ENCODE data around the gene PCDHGB3. TPM values are rescaled to one million over a fixed set of nuclear protein-coding genes. Genes with fewer than 3 reads are reported as not detected.
"Not testable (repeated sequence)": the region's sequence is repeated elsewhere in the genome, so short reads cannot be mapped to it uniquely, and the experiment has no call there.

Gene PCDHGB3
- polyA plus RNA-seq, 4 donors: 1.7 to 2.3 (median 2.0) TPM

DNA sequence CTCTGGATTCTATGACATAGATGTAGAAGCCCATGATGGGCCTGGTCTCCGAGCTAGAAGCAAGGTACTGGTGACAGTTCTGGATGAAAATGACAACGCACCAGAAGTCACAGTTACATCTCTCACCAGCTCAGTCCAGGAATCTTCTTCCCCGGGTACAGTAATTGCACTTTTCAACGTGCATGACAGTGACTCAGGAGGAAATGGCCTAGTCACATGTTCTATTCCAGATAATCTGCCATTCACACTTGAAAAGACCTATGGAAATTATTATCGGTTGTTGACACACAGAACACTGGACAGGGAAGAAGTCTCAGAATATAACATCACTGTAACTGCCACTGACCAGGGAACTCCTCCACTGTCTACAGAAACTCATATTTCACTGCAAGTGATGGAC lies 13.9 kb upstream of the PCDHGB3 start:
- no peak for DNase-seq (ENCODE audit: low read depth in 4 of 4, low spot score in 3 of 4)

DNA sequence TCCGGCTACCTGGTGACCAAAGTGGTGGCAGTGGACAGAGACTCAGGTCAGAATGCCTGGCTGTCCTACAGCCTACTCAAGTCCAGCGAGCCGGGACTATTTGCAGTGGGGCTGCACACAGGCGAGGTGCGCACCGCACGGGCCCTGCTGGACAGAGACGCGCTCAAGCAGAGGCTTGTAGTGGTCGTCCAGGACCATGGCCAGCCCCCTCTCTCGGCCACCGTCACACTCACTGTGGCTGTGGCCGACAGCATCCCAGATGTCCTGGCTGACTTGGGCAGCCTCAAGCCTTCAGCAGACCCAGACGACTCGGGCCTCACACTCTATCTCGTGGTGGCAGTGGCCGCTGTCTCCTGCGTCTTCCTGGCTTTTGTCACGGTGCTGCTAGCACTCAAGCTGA lies 13.1 kb upstream of the PCDHGB3 start:
- DNase-seq (ENCODE audit: low read depth in 4 of 4, low spot score in 3 of 4): no peak

DNA sequence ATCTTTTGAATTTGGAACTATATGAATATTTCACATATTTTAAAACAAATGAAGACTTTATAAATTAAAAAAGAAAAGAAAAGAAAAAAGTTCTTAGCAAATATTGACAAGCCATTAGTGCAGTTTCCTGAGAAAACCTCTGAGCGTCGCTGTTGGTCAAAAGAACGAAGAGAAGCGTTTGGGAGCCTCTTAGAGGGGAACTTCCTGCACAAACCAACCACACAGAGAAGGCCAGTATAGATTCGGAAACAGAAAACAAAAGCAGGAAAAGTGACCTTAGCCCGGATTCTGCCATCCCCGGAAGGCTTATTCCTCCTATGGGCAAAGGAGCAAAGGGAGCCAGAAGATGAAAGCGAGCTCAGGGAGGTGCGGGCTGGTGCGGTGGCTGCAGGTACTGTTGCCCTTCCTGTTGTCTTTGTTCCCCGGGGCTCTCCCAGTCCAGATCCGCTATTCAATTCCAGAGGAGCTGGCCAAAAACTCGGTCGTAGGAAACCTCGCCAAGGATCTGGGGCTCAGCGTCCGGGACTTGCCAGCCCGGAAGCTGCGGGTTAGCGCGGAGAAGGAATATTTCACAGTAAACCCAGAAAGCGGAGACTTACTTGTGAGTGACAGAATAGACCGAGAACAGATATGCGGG lies 10.1 kb upstream of the PCDHGB3 start, which contains the start of gene PCDHGB2:
TSS of gene PCDHGB2 (plus strand) at position 205 of the 637 bp plus-strand sequence. CDS start at position 347, 142 bp downstream.
- no peak for DNase-seq (ENCODE audit: low read depth in 4 of 4, low spot score in 3 of 4)

DNA sequence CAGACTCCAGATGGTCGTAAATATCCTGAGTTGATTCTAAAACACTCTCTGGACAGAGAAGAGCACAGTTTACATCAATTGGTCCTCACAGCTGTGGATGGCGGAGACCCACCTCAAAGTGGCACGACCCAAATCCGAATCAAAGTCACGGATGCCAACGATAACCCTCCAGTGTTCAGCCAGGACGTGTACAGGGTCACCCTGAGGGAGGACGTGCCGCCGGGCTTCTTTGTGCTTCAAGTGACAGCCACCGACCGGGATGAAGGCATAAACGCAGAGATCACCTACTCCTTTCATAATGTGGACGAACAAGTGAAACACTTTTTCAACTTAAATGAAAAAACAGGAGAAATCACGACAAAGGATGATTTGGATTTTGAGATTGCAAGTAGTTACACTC lies 9.4 kb upstream of the PCDHGB3 start:
- DNase-seq (ENCODE audit: low read depth in 4 of 4, low spot score in 3 of 4): no peak

DNA sequence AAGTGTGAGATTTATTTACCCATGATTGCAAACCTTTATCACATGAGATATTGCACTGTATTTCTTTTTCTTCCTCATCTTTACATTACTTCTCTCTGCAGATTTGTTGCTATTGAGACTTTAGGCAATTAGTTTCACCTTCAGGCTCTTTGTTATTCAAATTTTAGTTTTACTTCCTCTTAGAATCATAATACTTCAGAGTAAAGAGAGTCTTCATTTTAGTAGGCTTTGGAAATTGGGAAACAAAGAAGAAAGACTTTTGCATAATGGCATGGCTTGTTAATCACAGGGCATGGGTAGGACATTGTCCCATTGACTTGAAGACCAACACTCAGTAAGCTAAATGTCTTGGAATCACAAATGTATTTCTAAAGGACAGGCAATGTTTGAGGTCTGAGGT lies 7.3 kb upstream of the PCDHGB3 start:
- DNase-seq (ENCODE audit: low read depth in 4 of 4, low spot score in 3 of 4): no peak

DNA sequence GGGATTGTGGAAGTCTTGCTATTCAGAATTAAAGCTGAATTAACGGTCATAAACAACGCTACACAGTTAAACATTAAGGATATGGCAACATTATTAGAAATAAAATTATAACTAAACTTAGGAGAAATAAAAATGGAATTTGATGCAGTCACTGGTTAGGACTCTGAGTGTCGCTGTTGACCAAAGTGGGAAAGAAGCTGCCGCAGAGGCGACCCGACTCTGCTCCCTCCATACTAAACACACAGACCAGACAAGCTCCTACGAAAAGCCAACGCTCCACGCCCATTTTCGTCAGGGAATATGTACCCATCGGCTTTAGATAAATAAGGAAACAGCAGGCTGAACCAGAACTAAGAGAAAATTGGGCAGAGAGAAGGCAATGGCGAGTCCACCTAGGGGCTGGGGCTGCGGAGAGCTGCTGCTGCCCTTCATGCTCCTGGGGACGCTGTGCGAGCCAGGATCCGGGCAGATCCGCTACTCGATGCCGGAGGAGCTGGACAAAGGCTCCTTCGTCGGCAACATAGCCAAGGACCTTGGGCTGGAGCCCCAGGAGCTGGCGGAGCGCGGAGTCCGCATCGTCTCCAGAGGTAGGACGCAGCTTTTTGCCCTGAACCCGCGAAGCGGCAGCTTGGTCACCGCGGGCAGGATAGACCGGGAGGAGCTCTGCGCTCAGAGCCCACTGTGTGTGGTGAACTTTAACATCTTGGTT lies 5.9 kb upstream of the PCDHGB3 start, which contains the start of gene PCDHGA5:
TSS of gene PCDHGA5 (plus strand) at position 211 of the 709 bp plus-strand sequence. CDS start at position 380, 169 bp downstream.
- DNase-seq (ENCODE audit: low read depth in 4 of 4, low spot score in 3 of 4): no peak

- DNase-seq (ENCODE audit: low read depth in 4 of 4, low spot score in 3 of 4): no peak
Measured at GRCh38 chr5:141366016-141366896, 3.8 kb upstream of the PCDHGB3 start.

DNA sequence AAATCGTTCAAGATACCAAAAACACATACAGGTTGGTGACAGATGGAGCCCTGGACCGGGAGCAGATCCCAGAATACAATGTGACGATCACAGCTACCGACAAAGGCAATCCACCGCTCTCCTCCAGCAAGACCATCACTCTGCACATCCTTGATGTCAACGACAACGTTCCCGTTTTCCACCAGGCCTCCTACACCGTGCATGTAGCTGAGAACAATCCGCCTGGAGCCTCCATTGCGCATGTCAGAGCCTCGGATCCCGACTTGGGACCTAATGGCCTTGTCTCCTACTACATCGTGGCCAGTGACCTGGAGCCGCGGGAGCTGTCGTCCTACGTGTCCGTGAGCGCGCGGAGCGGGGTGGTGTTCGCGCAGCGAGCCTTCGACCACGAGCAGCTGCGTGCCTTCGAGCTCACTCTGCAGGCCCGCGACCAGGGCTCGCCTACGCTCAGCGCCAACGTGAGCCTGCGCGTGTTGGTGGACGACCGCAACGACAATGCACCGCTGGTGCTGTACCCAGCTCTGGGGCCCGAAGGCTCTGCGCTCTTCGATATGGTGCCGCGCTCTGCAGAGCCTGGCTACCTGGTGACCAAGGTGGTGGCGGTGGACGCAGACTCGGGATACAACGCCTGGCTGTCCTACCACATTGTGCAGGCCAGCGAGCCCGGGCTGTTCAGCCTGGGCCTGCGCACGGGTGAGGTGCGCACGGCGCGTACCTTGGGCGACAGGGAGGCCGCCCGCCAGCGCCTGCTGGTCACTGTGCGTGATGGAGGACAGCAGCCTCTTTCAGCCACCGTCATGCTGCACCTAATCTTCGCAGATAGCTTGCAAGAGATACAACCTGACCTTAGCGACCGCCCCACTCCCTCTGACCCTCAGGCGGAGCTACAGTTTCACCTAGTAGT lies 1.8 kb downstream of the PCDHGB3 start:
- no peak for DNase-seq (ENCODE audit: low read depth in 4 of 4, low spot score in 3 of 4)

DNA sequence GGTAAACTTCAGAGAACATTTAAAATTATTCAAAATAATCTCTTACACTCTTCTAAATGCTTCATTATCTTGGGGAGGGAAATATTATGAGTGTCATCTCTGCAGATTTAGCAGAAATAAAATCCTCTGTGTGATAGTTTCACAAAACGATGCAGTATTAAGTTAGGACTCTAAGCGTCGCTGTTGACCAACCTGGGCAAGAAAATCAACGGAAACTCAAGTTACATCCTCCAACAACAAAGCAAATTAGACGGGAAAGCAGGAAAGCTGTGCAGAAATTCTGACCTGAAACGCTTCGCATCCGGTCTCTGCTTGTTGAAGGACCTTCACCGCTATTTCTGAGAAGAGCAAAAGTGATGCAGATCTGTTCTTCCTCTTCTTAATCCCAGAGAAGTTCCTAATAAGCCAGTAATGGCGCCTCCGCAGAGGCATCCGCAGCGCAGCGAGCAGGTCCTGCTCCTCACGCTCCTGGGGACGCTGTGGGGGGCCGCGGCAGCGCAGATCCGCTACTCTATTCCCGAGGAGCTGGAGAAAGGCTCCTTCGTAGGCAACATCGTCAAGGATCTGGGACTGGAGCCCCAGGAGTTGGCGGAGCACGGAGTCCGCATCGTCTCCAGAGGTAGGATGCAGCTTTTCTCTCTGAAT lies 3.8 kb downstream of the PCDHGB3 start, which contains the start of gene PCDHGA6:
TSS of gene PCDHGA6 (plus strand) at position 219 of the 645 bp plus-strand sequence. CDS start at position 412, 193 bp downstream.
- no peak for DNase-seq (ENCODE audit: low read depth in 4 of 4, low spot score in 3 of 4)

GRCh38 chr5:141374627-141375026 lies 4.6 kb downstream of the PCDHGB3 start:
- no peak for DNase-seq (ENCODE audit: low read depth in 4 of 4, low spot score in 3 of 4)

DNA sequence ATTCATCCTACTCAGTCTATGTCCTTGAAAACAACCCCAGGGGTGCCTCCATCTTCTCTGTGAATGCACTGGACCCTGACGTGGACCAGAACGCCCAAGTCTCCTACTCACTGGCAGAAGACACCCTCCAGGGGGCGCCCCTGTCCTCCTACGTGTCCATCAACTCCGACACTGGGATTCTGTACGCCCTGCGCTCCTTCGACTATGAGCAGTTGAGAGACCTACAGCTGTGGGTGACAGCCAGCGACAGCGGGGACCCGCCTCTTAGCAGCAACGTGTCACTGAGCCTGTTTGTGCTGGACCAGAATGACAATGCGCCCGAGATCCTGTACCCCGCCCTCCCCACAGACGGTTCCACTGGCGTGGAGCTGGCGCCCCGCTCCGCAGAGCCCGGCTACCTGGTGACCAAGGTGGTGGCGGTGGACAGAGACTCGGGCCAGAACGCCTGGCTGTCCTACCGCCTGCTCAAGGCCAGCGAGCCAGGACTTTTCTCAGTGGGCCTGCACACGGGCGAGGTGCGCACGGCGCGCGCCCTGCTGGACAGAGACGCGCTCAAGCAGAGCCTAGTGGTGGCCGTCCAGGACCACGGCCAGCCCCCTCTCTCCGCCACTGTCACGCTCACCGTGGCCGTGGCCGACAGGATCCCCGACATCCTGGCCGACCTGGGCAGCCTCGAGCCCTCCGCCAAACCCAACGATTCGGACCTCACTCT lies 5.6 kb downstream of the PCDHGB3 start:
- DNase-seq (ENCODE audit: low read depth in 4 of 4, low spot score in 3 of 4): not testable (repeated sequence)

- no peak for DNase-seq (ENCODE audit: low read depth in 4 of 4, low spot score in 3 of 4)
Measured at GRCh38 chr5:141382469-141383294, 12.6 kb downstream of the PCDHGB3 start, which contains the start of gene PCDHGA7. PCDHGA7 (plus strand) TSS chr5:141382742; CDS start chr5:141382900, 158 bp downstream.

- DNase-seq (ENCODE audit: low read depth in 4 of 4, low spot score in 3 of 4): no peak
Measured at GRCh38 chr5:141383345-141383744, 13.3 kb downstream of the PCDHGB3 start.

DNA sequence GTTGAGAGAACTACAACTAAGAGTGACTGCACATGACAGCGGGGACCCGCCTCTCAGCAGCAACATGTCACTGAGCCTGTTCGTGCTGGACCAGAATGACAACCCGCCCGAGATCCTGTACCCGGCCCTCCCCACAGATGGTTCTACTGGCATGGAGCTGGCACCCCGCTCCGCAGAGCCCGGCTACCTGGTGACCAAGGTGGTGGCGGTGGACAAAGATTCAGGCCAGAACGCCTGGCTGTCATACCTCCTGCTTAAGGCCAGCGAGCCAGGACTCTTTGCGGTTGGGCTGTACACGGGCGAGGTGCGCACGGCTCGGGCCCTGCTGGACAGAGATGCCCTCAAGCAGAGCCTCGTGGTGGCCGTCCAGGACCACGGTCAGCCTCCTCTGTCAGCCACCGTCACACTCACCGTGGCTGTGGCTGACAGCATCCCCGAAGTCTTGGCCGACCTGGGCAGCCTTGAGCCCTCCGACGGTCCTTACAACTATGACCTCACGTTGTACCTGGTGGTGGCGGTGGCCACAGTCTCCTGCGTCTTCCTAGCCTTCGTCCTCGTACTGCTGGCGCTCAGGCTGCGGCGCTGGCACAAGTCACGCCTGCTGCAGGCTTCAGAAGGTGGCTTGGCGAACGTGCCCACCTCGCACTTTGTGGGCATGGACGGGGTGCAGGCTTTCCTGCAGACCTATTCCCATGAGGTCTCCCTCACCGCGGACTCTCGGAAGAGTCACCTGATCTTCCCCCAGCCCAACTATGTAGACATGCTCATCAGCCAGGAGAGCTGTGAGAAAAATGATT lies 14.6 kb downstream of the PCDHGB3 start:
- DNase-seq (ENCODE audit: low read depth in 4 of 4, low spot score in 3 of 4): no peak

DNA sequence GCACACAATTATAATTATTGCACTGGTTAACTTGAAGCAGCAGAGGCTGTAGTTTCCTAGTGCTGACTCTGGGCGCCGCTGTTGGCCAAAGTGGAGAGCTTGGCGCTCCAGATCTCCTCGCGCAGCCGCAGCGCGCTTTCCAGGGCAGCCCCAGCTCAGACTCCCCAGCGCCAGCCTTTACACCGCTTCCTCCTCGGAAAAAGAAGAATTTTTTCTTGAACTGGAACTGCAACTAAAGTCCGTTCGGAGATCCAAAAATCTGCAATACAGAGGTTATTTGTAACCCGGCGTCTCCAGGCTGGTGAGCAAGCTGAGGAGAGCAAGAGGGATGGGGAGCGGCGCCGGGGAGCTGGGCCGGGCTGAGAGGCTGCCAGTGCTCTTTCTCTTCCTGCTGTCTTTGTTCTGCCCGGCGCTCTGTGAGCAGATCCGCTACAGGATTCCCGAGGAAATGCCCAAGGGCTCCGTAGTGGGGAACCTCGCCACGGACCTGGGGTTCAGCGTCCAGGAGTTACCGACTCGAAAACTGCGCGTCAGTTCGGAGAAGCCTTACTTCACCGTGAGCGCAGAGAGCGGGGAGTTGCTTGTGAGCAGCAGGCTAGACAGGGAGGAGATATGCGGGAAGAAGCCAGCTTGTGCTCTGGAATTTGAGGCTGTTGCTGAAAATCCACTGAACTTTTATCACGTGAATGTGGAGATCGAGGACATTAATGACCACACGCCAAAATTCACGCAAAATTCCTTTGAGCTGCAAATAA lies 17.7 kb downstream of the PCDHGB3 start, which contains the start of gene PCDHGB4:
TSS of gene PCDHGB4 (plus strand) at position 142 of the 755 bp plus-strand sequence. CDS start at position 329, 187 bp downstream.
- not testable (repeated sequence) for DNase-seq (ENCODE audit: low read depth in 4 of 4, low spot score in 3 of 4)

DNA sequence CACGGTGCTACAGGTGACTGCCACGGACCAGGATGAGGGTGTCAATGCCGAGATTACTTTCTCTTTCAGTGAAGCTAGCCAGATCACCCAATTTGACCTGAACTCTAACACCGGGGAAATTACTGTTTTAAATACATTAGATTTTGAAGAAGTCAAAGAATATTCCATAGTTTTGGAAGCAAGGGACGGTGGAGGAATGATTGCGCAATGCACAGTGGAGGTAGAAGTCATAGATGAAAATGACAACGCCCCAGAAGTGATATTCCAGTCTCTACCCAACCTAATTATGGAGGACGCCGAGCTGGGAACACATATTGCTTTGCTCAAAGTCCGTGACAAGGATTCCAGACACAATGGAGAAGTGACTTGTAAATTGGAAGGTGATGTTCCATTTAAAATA lies 18.6 kb downstream of the PCDHGB3 start:
- no peak for DNase-seq (ENCODE audit: low read depth in 4 of 4, low spot score in 3 of 4)
